Pancreas (tissue), 10 donors: Measurements from ENCODE around the gene PAM. TPM values are rescaled to one million over a fixed set of nuclear protein-coding genes. Genes with fewer than 3 reads are reported as not detected.
A peak's percentile ranks its signal among the peaks of the same experiment; 100 is the strongest.

Experiments used
- ATAC-seq, 4 donors: fragments of 200-7000 bp; cut with Tn5 transposase; one replicate each; pipeline versions ENCODE4 v1.8.0 to v1.9.1; 2020; ENCODE audit warnings: mild to moderate bottlenecking in 4 of 4, moderate library complexity in 4 of 4
- DNase-seq, 6 donors: peaks; one replicate each; pipeline ENCODE4 v3.0.0-alpha.2; 2020
- FAIRE-seq: peaks from 2 replicates; lab custom pipeline; 2012; peaks lifted over from hg19 to GRCh38; lab: Jason Lieb, UNC
- H3K27ac ChIP-seq, 4 donors: fragments of 200-600 bp; sonication (generic); 1 replicate in 3 of 4; 2 replicates in 1 of 4; pipeline versions ENCODE4 v1.5.0 to v1.8.0; 2020
- H3K27me3 ChIP-seq, 4 donors: fragments of 200-600 bp; one replicate each; pipeline ENCODE4 v1.8.0; 2021
- H3K36me3 ChIP-seq, 3 donors: fragments of 200-600 bp; sonication (generic) in 1 of 3; one replicate each; pipeline versions ENCODE4 v1.5.0 to v1.8.0; 2020 to 2021
- H3K4me1 ChIP-seq, 3 donors: fragments of 200-600 bp; one replicate each; pipeline ENCODE4 v1.8.0; 2021
- H3K4me3 ChIP-seq, 4 donors: fragments of 200-600 bp; sonication (generic) in 2 of 4; one replicate each; pipeline versions ENCODE4 v1.5.0 to v1.8.0; 2020 to 2021
- H3K9me3 ChIP-seq, 4 donors: fragments of 200-600 bp; one replicate each; pipeline ENCODE4 v1.8.0; 2021
- WGBS, 2 donors: extraction: QIAGEN DNeasy Blood & Tissue Kit; methylation state at CpG; one replicate each; pipeline ENCODE4 v1.1.7; 2013; 5-methylcytosine and 5-hydroxymethylcytosine counted together
- intact Hi-C, 3 donors: fragments of 100-400 bp; cut with DNase I; formaldehyde crosslinking; loops; one replicate each; pipeline versions ENCODE4 v1.11.1 to v1.14.2; 2022
- polyA plus RNA-seq, 2 donors: library from polyadenylated mRNA; stranded (reverse); fragments of 200-250 nt; gene quantifications; one replicate each; pipeline ENCODE4 v1.2.3, GENCODE V29; 2013
- total RNA-seq, 6 donors: library from RNA; stranded (reverse); fragmentation: NEBNext Ultra II Directional in 4 of 6; extraction: Animal tissue kit (Norgen Biotek cat#: 25700) in 4 of 6; gene quantifications; one replicate each; pipeline versions ENCODE4 v1.2.1 to v1.2.4, GENCODE V29; 2021 to 2023
- TF ChIP-seq, protein P1 (sequence below), 4 donors: fragments of 200-600 bp; sonication (generic) in 3 of 4; IDR thresholded peaks; one replicate each; pipeline versions ENCODE4 v1.5.0 to v1.8.0; 2021; ENCODE audit warnings: antibody characterized with exemption in 4 of 4
- donor health status: healthy with polysubstance abuse.
- donor health status: DM: no; HTN: no; CAD: no; lungs with moderate emphysema.
- donor health status: DM: no; HTN: no; CAD: no.
- donor health status: control.
- donor health status: control.
- donor health status: Bipolar disorder and iron deficiency.
- donor health status: DM: yes; HTN: yes; CAD: no.
- donor health status: DM: no; HTN: no; CAD: no.
- donor health status: DM: no; HTN: no; CAD: no.
- donor health status: DM: yes; HTN: yes; CAD: no.

The PAM gene
- total and polyA plus RNA-seq, 8 donors: 47.0 to 242 (median 85.8) TPM

DNA sequence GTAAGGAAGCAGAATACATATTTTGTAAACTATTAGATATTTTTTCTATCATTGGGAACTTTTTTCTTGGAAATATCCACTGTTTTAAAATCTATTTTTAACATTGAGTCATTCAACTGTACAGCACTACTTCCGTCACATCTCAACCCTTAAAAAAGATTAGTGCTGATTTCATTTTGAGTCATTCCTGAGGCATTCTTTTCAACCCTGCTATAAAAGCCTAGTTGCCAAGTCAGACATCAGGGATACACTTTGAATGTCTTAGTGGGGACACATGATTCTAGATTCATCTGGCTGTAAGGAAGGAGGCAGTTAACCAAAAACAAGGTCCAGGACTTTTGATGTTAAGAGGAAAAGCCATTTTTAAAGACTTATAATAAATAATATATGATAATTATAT lies 203.9 kb downstream of the PAM start:
- FAIRE-seq (no peak), DNase-seq (no peak), ATAC-seq (peak; percentile 63 to 78 (median 72))
- 58 to 77% methylated on average over 1 of the region's 1 CpG for WGBS, 2 donors
- no peaks in the 10 kb centered on the region for H3K36me3 ChIP-seq
- H3K27me3 ChIP-seq: no peaks in the 10 kb centered on the region
- H3K4me1 ChIP-seq: peaks cover 0 to 13% (median 10%) of the 10 kb centered on the region in 3 donors
- peak overlapping the region in 2 of 4 donors; percentile 10 to 25 for H3K27ac ChIP-seq
- TF ChIP-seq, protein P1, sequence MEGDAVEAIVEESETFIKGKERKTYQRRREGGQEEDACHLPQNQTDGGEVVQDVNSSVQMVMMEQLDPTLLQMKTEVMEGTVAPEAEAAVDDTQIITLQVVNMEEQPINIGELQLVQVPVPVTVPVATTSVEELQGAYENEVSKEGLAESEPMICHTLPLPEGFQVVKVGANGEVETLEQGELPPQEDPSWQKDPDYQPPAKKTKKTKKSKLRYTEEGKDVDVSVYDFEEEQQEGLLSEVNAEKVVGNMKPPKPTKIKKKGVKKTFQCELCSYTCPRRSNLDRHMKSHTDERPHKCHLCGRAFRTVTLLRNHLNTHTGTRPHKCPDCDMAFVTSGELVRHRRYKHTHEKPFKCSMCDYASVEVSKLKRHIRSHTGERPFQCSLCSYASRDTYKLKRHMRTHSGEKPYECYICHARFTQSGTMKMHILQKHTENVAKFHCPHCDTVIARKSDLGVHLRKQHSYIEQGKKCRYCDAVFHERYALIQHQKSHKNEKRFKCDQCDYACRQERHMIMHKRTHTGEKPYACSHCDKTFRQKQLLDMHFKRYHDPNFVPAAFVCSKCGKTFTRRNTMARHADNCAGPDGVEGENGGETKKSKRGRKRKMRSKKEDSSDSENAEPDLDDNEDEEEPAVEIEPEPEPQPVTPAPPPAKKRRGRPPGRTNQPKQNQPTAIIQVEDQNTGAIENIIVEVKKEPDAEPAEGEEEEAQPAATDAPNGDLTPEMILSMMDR (IDR thresholded peaks at IDR 0.05): no peak
- H3K4me3 ChIP-seq: no peak overlapping the region
- peaks cover 0 to 2% (median 0%) of the 10 kb centered on the region in 4 donors for H3K9me3 ChIP-seq
- intact Hi-C loops: no loop called here

DNA sequence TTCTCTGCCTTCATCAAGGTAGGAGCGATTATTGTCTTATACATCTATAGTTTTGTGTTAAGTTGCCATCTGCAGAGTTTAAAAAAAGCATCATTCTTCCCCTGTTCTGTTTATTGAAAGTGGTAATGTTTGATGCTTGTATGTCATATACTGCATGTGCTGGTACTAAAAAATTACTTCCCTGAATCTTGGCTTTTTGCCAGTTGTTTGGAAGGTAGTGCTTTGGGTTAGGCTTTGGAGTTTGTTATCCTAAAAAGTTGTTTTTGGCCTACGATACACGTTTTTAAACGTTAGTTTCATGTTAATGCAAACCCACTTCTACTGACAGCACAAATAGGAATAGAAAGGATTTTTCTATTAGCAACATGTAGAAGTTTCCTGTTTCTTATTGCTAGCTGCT lies 206.6 kb downstream of the PAM start:
- FAIRE-seq: no peak
- peaks cover 0 to 13% (median 10%) of the 10 kb centered on the region in 3 donors for H3K4me1 ChIP-seq
- H3K36me3 ChIP-seq: no peaks in the 10 kb centered on the region
- intact Hi-C loops: no loop called here
- no peak overlapping the region for H3K4me3 ChIP-seq
- no peak for DNase-seq
- TF ChIP-seq, protein P1 (IDR thresholded peaks at IDR 0.05): no peak
- H3K9me3 ChIP-seq: peaks cover 0 to 2% (median 0%) of the 10 kb centered on the region in 4 donors
- H3K27ac ChIP-seq: no peak overlapping the region
- no peaks in the 10 kb centered on the region for H3K27me3 ChIP-seq
- 60 to 63% methylated on average over 4 of the region's 4 CpGs for WGBS, 2 donors
- no peak for ATAC-seq

DNA sequence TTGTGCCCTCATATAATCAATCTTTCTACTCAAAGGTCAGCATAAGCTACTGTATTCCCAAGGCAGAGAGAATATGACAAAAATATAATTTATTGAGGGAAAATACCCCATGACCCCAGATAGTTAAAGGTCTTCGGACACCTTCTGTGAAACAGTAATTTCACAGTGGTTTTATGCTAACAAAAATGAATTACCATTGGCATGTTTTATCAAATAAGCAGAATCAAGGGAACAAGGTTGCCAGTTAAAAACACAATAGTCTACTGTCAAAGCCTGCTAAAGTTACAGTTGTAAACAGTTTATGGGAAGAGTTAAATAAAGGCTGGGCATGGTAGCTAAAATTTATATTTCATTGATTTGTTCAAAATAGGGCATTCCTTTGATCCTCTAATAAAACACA lies 210.5 kb downstream of the PAM start:
- Histone ChIP-seq H3K9me3 (peaks cover 0 to 2% (median 0%) of the 10 kb centered on the region in 4 donors), H3K27me3 (no peaks in the 10 kb centered on the region), H3K36me3 (no peaks in the 10 kb centered on the region), H3K4me3 (no peak overlapping the region), H3K27ac (no peak overlapping the region), H3K4me1 (no peaks in the 10 kb centered on the region)
- intact Hi-C loops: no loop called here
- ATAC-seq: no peak
- 65 to 72% methylated on average over 1 of the region's 1 CpG for WGBS, 2 donors
- FAIRE-seq: no peak
- TF ChIP-seq, protein P1 (IDR thresholded peaks at IDR 0.05): no peak
- no peak for DNase-seq

DNA sequence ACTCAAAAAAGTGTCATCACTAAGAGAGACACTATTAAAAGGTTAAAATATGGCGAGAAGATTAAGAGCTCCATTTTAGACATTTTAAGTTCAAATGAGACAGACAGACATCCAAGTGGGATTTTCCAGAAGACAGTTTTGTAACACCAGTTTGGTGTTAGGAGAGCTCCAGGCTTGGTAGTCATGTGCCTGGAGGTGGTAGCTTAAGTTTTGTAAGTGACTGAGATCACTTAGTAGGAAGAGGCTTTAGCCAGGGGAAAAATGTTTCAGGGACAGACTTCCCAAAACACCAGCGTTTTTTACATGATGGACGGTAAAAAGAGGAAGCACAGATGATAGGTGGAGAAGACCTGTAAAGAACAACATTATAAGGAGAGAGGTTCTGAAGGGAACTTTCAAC lies 214.5 kb downstream of the PAM start:
- Histone ChIP-seq H3K36me3 (no peaks in the 10 kb centered on the region), H3K4me3 (no peak overlapping the region), H3K27me3 (no peaks in the 10 kb centered on the region), H3K4me1 (no peaks in the 10 kb centered on the region), H3K9me3 (no peaks in the 10 kb centered on the region), H3K27ac (no peak overlapping the region)
- no peak for ATAC-seq
- TF ChIP-seq, protein P1 (IDR thresholded peaks at IDR 0.05): no peak
- FAIRE-seq: no peak
- intact Hi-C loops: no loop called here
- WGBS, 2 donors: 88 to 89% methylated on average over 3 of the region's 3 CpGs
- DNase-seq: no peak

DNA sequence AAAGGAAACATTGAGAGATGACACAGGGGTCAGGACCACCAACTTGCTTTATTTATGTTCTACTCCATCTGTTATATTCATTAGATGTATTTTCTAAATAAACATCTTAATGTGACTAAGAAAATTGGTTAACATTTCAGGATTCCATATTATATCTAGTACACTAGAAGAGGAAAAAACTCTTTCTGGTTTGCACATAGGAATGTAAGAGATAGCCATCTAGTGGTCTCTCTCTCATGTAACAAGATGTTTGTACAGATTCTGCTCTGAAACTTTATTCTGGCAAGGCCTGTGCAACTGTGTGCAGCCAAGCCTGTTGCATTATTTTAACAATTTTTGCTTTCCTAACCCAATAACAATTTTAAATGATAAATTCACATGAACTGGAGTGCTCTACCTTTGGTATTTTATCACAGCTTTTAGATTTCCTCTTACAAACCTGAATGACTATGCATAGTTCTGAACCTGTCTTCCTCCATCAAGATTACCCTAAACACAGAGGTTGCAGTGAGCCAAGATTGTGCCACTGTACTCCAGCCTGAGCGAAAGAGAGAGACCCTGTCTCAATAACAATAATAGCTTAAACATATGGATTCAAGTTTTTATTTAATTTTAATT lies 216.7 kb downstream of the PAM start:
- intact Hi-C loops: no loop called here
- WGBS, 2 donors: 97% methylated on average over 1 of the region's 1 CpG
- H3K27me3 ChIP-seq: no peaks in the 10 kb centered on the region
- H3K4me1 ChIP-seq: no peaks in the 10 kb centered on the region
- ATAC-seq: peak in 1 of 4 donors; percentile 23
- no peak overlapping the region for H3K27ac ChIP-seq
- peak; percentile 60 for FAIRE-seq
- H3K36me3 ChIP-seq: no peaks in the 10 kb centered on the region
- TF ChIP-seq, protein P1 (IDR thresholded peaks at IDR 0.05): no peak
- no peaks in the 10 kb centered on the region for H3K9me3 ChIP-seq
- no peak for DNase-seq
- no peak overlapping the region for H3K4me3 ChIP-seq
